HCT116 (cell line): ENCODE measurements around the gene KCNN3. TPM values are rescaled to one million over a fixed set of nuclear protein-coding genes. Genes with fewer than 3 reads are reported as not detected.

Experiments
- ATAC-seq: fragments of 200-7000 bp; cut with Tn5 transposase; 2 replicates; pipeline ENCODE4 v1.9.1; 2020; ENCODE audit warnings: mild to moderate bottlenecking, moderate library complexity
- BruUV-seq: library from RNA; stranded (reverse); fragments of 400-500 nt; replicated peaks from 2 replicates; lab custom pipeline; 2021; lab: Mats Ljungman, UMichigan
- CTCF ChIA-PET: fragments of 300-600 bp; sonication (Branson Sonifier 250); formaldehyde crosslinking; loops from one replicate; lab custom pipeline; 2021; ENCODE audit warnings: antibody characterized with exemption; lab: Charles Lee
- POLR2A ChIA-PET: fragments of 300-600, 350-600 bp; sonication (Branson Sonifier 250); formaldehyde crosslinking; loops from one replicate; lab custom pipeline; 2021; ENCODE audit warnings: antibody characterized with exemption; lab: Charles Lee
- RAD21 ChIA-PET, 2 experiments: fragments of 300-600 bp; sonication (Branson Sonifier 250); formaldehyde crosslinking; loops; one replicate each; lab custom pipeline; 2023; ENCODE audit warnings: low total read pairs in 2 of 2; ENCODE audit not compliant: uncharacterized antibody in 2 of 2, unreplicated experiment in 2 of 2, low non-redundant PET in 1 of 2; lab: Charles Lee
- DNase-seq: peaks from one replicate; pipeline ENCODE4 v3.0.0-alpha.2; 2010; ENCODE audit warnings: low read depth, low spot score
- H2AFZ ChIP-seq: fragments of 200-600 bp; shearing (Covaris generic), sonication (generic); 2 replicates; pipeline ENCODE4 v1.6.1; 2017; ENCODE audit warnings: low read depth, mixed run types, mixed read lengths, antibody characterized with exemption, low read length; ENCODE audit not compliant: poor library complexity, severe bottlenecking
- H3K27ac ChIP-seq: 2 replicates; pipeline ENCODE4 v1.5.1; 2012; ENCODE audit warnings: low read depth, low read length
- H3K27me3 ChIP-seq: fragments of 200-600 bp; sonication (generic); 2 replicates; pipeline ENCODE4 v1.6.1; 2016; ENCODE audit warnings: mixed run types, low read length, mixed read lengths; ENCODE audit not compliant: insufficient read depth
- H3K36me3 ChIP-seq, 2 experiments: fragments of 200-500 bp in 1 of 2; fragments of 200-600 bp in 1 of 2; sonication (Bioruptor generic) in 1 of 2; sonication (generic) in 1 of 2; 2 replicates each; pipeline versions ENCODE4 v1.5.1 to v1.6.1; 2014 to 2016; ENCODE audit warnings: low read length in 2 of 2, inconsistent platforms in 1 of 2, mixed read lengths in 1 of 2, mixed run types in 1 of 2; ENCODE audit not compliant: insufficient read depth in 2 of 2, control insufficient read depth in 1 of 2
- H3K4me1 ChIP-seq, 2 experiments: fragments of 200-600 bp in 1 of 2; sonication (generic) in 1 of 2; 2 replicates each; pipeline versions ENCODE4 v1.5.1 to v1.6.1; 2012 to 2017; ENCODE audit warnings: low read length in 2 of 2, inconsistent platforms in 1 of 2, mild to moderate bottlenecking in 1 of 2, mixed read lengths in 1 of 2, mixed run types in 1 of 2, moderate library complexity in 1 of 2; ENCODE audit not compliant: insufficient read depth in 2 of 2, control insufficient read depth in 1 of 2
- H3K4me2 ChIP-seq: fragments of 200-600 bp; sonication (generic); 2 replicates; pipeline ENCODE4 v1.6.1; 2017; ENCODE audit warnings: mixed run types, low read length, mixed read lengths
- H3K4me3 ChIP-seq, 2 experiments: fragments of 200-600 bp in 1 of 2; sonication (generic) in 1 of 2; replicated peaks in 1 of 2; 2 replicates each; pipeline ENCODE4 v1.5.1; 2011 to 2016; ENCODE audit warnings: low read length in 2 of 2, control low read depth in 1 of 2, low read depth in 1 of 2, mild to moderate bottlenecking in 1 of 2, mixed read lengths in 1 of 2, mixed run types in 1 of 2
- H3K79me2 ChIP-seq: fragments of 200-600 bp; sonication (generic); 2 replicates; pipeline ENCODE4 v1.6.1; 2017; ENCODE audit warnings: mild to moderate bottlenecking, mixed run types, low read length, moderate library complexity, mixed read lengths; ENCODE audit not compliant: insufficient read depth
- H3K9ac ChIP-seq: fragments of 200-600 bp; sonication (generic); 2 replicates; pipeline ENCODE4 v1.6.1; 2016; ENCODE audit warnings: low read length, mixed read lengths
- H3K9me2 ChIP-seq: fragments of 200-600 bp; sonication (generic), shearing (Covaris generic); 2 replicates; pipeline ENCODE4 v1.6.1; 2017; ENCODE audit warnings: mixed run types, mild to moderate bottlenecking, moderate library complexity; ENCODE audit not compliant: insufficient read depth
- H3K9me3 ChIP-seq, 2 experiments: fragments of 200-500 bp in 1 of 2; fragments of 200-600 bp in 1 of 2; sonication (Bioruptor generic) in 1 of 2; sonication (generic) in 1 of 2; 2 replicates each; pipeline ENCODE4 v1.6.1; 2014 to 2017; ENCODE audit warnings: low read length in 2 of 2, mixed read lengths in 2 of 2, inconsistent platforms in 1 of 2, low read depth in 1 of 2, mild to moderate bottlenecking in 1 of 2, mixed run types in 1 of 2, moderate library complexity in 1 of 2; ENCODE audit not compliant: control insufficient read depth in 1 of 2, insufficient read depth in 1 of 2
- H4K20me1 ChIP-seq: fragments of 200-600 bp; sonication (generic), shearing (Covaris generic); 2 replicates; pipeline ENCODE4 v1.6.1; 2017; ENCODE audit warnings: mixed run types, mild to moderate bottlenecking, moderate library complexity; ENCODE audit not compliant: insufficient read depth
- EGR1 ChIP-seq: IDR thresholded peaks from 2 replicates; pipeline ENCODE4 v1.6.1; 2012; ENCODE audit warnings: low read depth
- EZH2phosphoT487 ChIP-seq: fragments of 200-600 bp; IDR thresholded peaks from 2 replicates; pipeline ENCODE4 v1.6.1; 2018; ENCODE audit warnings: antibody characterized with exemption, borderline replicate concordance
- FOSL1 ChIP-seq: IDR thresholded peaks from 2 replicates; pipeline ENCODE4 v1.6.1; 2012; ENCODE audit warnings: low read depth
- POLR2A ChIP-seq: IDR thresholded peaks from 2 replicates; pipeline ENCODE4 v1.7.0; 2011; ENCODE audit warnings: borderline replicate concordance; ENCODE audit not compliant: insufficient read depth, insufficient read length; ENCODE audit errors: extremely low read depth
- RAD21 ChIP-seq: IDR thresholded peaks from 2 replicates; pipeline ENCODE4 v1.6.1; 2012; ENCODE audit warnings: low read depth, mild to moderate bottlenecking
- SP1 ChIP-seq: IDR thresholded peaks from 2 replicates; pipeline ENCODE4 v1.6.1; 2012; ENCODE audit warnings: low read depth
- ZFX ChIP-seq: fragments of 450-650 bp; IDR thresholded peaks from 2 replicates; pipeline ENCODE4 v1.6.1; 2017
- intact Hi-C: fragments of 100-400 bp; cut with micrococcal nuclease; formaldehyde crosslinking; loops from 2 replicates; pipeline ENCODE4 v1.10.0; 2022
- total RNA-seq: library from RNA; stranded (reverse); gene quantifications from one replicate; pipeline ENCODE4 v1.2.1, GENCODE V29; 2021; ENCODE audit not compliant: unreplicated experiment
- TF ChIP-seq, protein P1 (sequence below): IDR thresholded peaks from 2 replicates; pipeline ENCODE4 v1.6.1; 2012
- TF ChIP-seq, protein P2 (sequence below), 3 experiments: fragments of 200-600 bp in 1 of 3; sonication (generic) in 1 of 3; IDR thresholded peaks in 2 of 3; conservative IDR thresholded peaks in 1 of 3; 2 replicates each; pipeline ENCODE4 v1.5.1; 2012 to 2017; ENCODE audit warnings: low read depth in 2 of 3, low read length in 2 of 3, antibody characterized with exemption in 1 of 3, borderline replicate concordance in 1 of 3, control low read depth in 1 of 3, mild to moderate bottlenecking in 1 of 3, mixed read lengths in 1 of 3, mixed run types in 1 of 3, moderate library complexity in 1 of 3; ENCODE audit not compliant: insufficient read depth in 1 of 3
- TF ChIP-seq, protein P3 (sequence below): IDR thresholded peaks from 2 replicates; pipeline ENCODE4 v1.6.1; 2012
- TF ChIP-seq, protein P4 (sequence below): IDR thresholded peaks from 2 replicates; pipeline ENCODE4 v1.6.1; 2011; ENCODE audit warnings: mild to moderate bottlenecking, low read length, moderate library complexity; ENCODE audit not compliant: insufficient replicate concordance; ENCODE audit errors: extremely low read depth

The KCNN3 gene
- total RNA-seq, 1 experiment from 2014 or later = 1.1 TPM

DNA sequence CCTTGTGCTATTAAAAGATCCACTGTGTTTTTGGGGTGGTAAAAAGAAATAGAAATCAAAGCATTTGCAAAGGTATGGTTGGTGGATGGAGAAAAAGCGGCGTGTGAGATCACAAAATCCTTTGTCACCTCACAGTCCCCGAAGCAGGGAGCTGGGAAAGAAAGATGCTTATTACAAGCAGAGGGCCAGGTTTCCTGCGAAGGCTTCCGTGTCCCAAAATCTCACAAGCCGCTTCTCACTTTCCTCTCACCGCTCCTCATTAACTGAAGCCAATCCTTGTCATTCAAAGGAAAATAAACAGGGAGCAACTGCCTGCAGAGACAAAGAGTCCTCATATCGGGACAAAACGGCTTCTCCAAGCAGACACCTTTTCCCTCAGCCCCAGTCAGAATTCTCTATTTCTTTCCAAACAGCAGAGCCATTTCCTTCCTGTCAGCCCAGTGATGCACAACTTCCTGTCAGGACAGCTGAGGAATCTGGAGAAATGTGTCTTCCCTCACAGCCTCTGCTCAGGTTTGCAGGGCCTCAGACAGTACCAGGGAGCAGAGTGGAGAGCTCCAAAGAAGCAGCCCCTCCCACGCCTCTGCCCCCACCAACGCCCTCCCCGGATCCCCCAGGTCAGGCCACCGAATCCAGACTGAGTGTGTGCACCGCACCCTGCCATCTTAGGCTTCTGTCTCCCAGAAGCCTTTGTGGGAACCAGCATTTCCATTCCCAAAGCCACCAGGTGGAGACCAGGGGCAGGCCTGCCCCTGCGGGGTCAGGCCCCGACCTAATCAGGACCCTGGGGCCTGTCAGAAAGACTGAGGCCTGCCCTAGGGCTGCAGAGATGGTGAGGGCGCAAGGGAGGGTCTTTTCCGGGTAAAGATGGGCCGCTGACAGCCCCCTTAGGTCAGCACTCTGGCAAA lies 29.6 kb downstream of the KCNN3 start:
- Histone ChIP-seq H2AFZ (no peak overlapping the region), H3K4me1 (no peaks in the 10 kb centered on the region), H3K9ac (no peak overlapping the region), H3K9me3 (no peaks in the 10 kb centered on the region), H3K4me3 (no peak overlapping the region), H3K79me2 (no peaks in the 10 kb centered on the region), H3K36me3 (no peaks in the 10 kb centered on the region), H3K27me3 (peaks cover 6% of the 10 kb centered on the region; the same call in 1 of the 2 replicates), H3K27ac (no peak overlapping the region), H3K9me2 (no peaks in the 10 kb centered on the region), H4K20me1 (no peaks in the 10 kb centered on the region), H3K4me2 (no peak overlapping the region)
- no peak for ATAC-seq
- no TSS peak for BruUV-seq
- intact Hi-C loops = no loop called here
- CTCF ChIA-PET = no interaction called here
- POLR2A ChIA-PET = no interaction called here
- TF ChIP-seq, protein P1, sequence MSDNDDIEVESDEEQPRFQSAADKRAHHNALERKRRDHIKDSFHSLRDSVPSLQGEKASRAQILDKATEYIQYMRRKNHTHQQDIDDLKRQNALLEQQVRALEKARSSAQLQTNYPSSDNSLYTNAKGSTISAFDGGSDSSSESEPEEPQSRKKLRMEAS = no peak
- peak; percentile 50; the same call in 1 of the 2 replicates for TF ChIP-seq ZFX
- no peak for DNase-seq
- RAD21 ChIA-PET = no interaction called here

DNA sequence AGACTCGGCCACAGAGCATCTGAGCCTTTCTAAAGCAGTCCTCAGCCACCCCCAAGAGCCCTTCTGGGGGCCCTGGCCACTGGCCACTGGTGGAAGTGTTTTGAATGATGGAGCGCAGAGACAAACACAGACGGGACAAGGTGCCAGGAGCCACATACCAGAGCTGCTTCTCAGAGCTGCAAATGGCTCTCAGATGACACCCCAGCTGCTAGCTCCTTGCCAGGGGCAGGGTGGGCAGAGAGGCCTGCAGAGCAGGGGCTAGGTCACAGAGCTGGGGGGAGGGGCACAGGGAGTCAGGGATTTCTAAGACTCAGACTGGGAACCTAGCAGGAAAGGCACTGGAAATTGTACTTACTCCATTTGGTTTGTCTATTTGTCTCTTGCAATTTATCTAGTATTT lies 30.4 kb downstream of the KCNN3 start:
- H3K9me3 ChIP-seq = no peaks in the 10 kb centered on the region
- H3K9ac ChIP-seq = no peak overlapping the region
- no peaks in the 10 kb centered on the region for H3K9me2 ChIP-seq
- H3K36me3 ChIP-seq = no peaks in the 10 kb centered on the region
- no peak overlapping the region for H3K27ac ChIP-seq
- ChIA-PET CTCF (no interaction called here), RAD21 (no interaction called here), POLR2A (no interaction called here)
- H4K20me1 ChIP-seq = no peaks in the 10 kb centered on the region
- H3K4me1 ChIP-seq = no peaks in the 10 kb centered on the region
- H3K27me3 ChIP-seq = peaks cover 6% of the 10 kb centered on the region; the same call in 1 of the 2 replicates
- H2AFZ ChIP-seq = no peak overlapping the region
- intact Hi-C loops = no loop called here
- TF ChIP-seq, protein P2, sequence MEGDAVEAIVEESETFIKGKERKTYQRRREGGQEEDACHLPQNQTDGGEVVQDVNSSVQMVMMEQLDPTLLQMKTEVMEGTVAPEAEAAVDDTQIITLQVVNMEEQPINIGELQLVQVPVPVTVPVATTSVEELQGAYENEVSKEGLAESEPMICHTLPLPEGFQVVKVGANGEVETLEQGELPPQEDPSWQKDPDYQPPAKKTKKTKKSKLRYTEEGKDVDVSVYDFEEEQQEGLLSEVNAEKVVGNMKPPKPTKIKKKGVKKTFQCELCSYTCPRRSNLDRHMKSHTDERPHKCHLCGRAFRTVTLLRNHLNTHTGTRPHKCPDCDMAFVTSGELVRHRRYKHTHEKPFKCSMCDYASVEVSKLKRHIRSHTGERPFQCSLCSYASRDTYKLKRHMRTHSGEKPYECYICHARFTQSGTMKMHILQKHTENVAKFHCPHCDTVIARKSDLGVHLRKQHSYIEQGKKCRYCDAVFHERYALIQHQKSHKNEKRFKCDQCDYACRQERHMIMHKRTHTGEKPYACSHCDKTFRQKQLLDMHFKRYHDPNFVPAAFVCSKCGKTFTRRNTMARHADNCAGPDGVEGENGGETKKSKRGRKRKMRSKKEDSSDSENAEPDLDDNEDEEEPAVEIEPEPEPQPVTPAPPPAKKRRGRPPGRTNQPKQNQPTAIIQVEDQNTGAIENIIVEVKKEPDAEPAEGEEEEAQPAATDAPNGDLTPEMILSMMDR (IDR thresholded peaks at IDR 0.05 in 2 of 3, conservative IDR thresholded peaks at IDR 0.05 in 1 of 3; ENCODE audit: borderline replicate concordance in 1 of 3, insufficient read depth in 1 of 3, low read depth in 2 of 3, low read length in 2 of 3) = no peak
- TF ChIP-seq SP1 = no peak
- no peak for TF ChIP-seq EZH2phosphoT487
- TF ChIP-seq FOSL1 = no peak
- no peak for TF ChIP-seq RAD21
- TF ChIP-seq POLR2A = no peak
- TF ChIP-seq, protein P3, sequence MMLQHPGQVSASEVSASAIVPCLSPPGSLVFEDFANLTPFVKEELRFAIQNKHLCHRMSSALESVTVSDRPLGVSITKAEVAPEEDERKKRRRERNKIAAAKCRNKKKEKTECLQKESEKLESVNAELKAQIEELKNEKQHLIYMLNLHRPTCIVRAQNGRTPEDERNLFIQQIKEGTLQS = no peak
- no peak for TF ChIP-seq EGR1
- TF ChIP-seq, protein P4, sequence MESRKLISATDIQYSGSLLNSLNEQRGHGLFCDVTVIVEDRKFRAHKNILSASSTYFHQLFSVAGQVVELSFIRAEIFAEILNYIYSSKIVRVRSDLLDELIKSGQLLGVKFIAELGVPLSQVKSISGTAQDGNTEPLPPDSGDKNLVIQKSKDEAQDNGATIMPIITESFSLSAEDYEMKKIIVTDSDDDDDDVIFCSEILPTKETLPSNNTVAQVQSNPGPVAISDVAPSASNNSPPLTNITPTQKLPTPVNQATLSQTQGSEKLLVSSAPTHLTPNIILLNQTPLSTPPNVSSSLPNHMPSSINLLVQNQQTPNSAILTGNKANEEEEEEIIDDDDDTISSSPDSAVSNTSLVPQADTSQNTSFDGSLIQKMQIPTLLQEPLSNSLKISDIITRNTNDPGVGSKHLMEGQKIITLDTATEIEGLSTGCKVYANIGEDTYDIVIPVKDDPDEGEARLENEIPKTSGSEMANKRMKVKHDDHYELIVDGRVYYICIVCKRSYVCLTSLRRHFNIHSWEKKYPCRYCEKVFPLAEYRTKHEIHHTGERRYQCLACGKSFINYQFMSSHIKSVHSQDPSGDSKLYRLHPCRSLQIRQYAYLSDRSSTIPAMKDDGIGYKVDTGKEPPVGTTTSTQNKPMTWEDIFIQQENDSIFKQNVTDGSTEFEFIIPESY = no peak
- H3K4me3 ChIP-seq = no peak overlapping the region
- BruUV-seq = no TSS peak
- H3K4me2 ChIP-seq = no peak overlapping the region
- ATAC-seq (no peak), DNase-seq (no peak)
- no peaks in the 10 kb centered on the region for H3K79me2 ChIP-seq
